PC-9 (cell line): ENCODE data around the gene RHOBTB3. TPM values are rescaled to one million over a fixed set of nuclear protein-coding genes. Genes with fewer than 3 reads are reported as not detected.

Source experiments
- BruUV-seq: library from RNA; stranded (reverse); fragments of 400-500 nt; replicated peaks from 2 replicates; lab custom pipeline; 2021; lab: Mats Ljungman, UMichigan
- CTCF ChIA-PET: fragments of 300-600 bp; sonication (Branson Sonifier 250); formaldehyde crosslinking; loops from one replicate; lab custom pipeline; 2022; ENCODE audit warnings: antibody characterized with exemption; lab: Charles Lee
- POLR2A ChIA-PET: fragments of 300-600 bp; sonication (Branson Sonifier 250); formaldehyde crosslinking; loops from one replicate; lab custom pipeline; 2022; ENCODE audit warnings: antibody characterized with exemption; ENCODE audit not compliant: unreplicated experiment; lab: Charles Lee
- DNase-seq, 2 experiments: peaks; one replicate each; pipeline versions ENCODE4 v3.0.0 to v3.0.0-alpha.2; 2015 to 2022; ENCODE audit warnings: mixed read lengths in 1 of 2
- H2AFZ ChIP-seq: fragments of 200-600 bp; sonication (generic); 2 replicates; pipeline ENCODE4 v1.8.1; 2017; ENCODE audit warnings: antibody characterized with exemption
- H3F3A ChIP-seq: fragments of 200-600 bp; sonication (generic); 2 replicates; pipeline ENCODE4 v1.8.1; 2017; ENCODE audit warnings: antibody characterized with exemption, mild to moderate bottlenecking, low read depth; ENCODE audit not compliant: insufficient read depth
- H3K27ac ChIP-seq: fragments of 200-600 bp; sonication (generic); 2 replicates; pipeline ENCODE4 v1.6.1; 2016; ENCODE audit warnings: mixed run types
- H3K27me3 ChIP-seq: fragments of 200-600 bp; sonication (generic); 2 replicates; pipeline ENCODE4 v1.6.1; 2016; ENCODE audit warnings: low read depth, mixed run types; ENCODE audit not compliant: insufficient read depth
- H3K36me3 ChIP-seq: fragments of 200-600 bp; sonication (generic); 2 replicates; pipeline ENCODE4 v1.6.1; 2016; ENCODE audit warnings: low read depth, mixed run types
- H3K4me1 ChIP-seq: fragments of 200-600 bp; sonication (generic); replicated peaks from 2 replicates; pipeline ENCODE4 v1.6.1; 2016; ENCODE audit warnings: mixed run types; ENCODE audit not compliant: insufficient read depth
- H3K4me2 ChIP-seq: fragments of 200-600 bp; sonication (generic); 2 replicates; pipeline ENCODE4 v1.6.1; 2017; ENCODE audit warnings: mixed run types
- H3K4me3 ChIP-seq: fragments of 200-600 bp; sonication (generic); 2 replicates; pipeline ENCODE4 v1.6.1; 2016; ENCODE audit warnings: mixed run types
- H3K79me2 ChIP-seq: fragments of 200-600 bp; sonication (generic); 2 replicates; pipeline ENCODE4 v1.6.1; 2017; ENCODE audit warnings: low read depth, mixed run types
- H3K9me2 ChIP-seq: fragments of 200-600 bp; sonication (generic); 2 replicates; pipeline ENCODE4 v1.8.1; 2017; ENCODE audit warnings: mild to moderate bottlenecking; ENCODE audit not compliant: insufficient read depth
- H3K9me3 ChIP-seq: fragments of 200-600 bp; sonication (generic); 2 replicates; pipeline ENCODE4 v1.8.1; 2016; ENCODE audit warnings: low read depth; ENCODE audit not compliant: insufficient read depth
- H4K20me1 ChIP-seq: fragments of 200-600 bp; sonication (generic); 2 replicates; pipeline ENCODE4 v1.8.1; 2017; ENCODE audit not compliant: insufficient read depth
- EZH2 ChIP-seq: fragments of 200-600 bp; sonication (generic); IDR thresholded peaks from 2 replicates; pipeline ENCODE4 v1.8.0; 2017; ENCODE audit warnings: antibody characterized with exemption, low read depth
- intact Hi-C: fragments of 100-400 bp; cut with micrococcal nuclease; formaldehyde crosslinking; loops from one replicate; pipeline ENCODE4 v1.10.0; 2022; ENCODE audit not compliant: unreplicated experiment
- total RNA-seq: library from RNA; stranded (reverse); gene quantifications from 2 replicates; pipeline ENCODE4 v1.2.3, GENCODE V29; 2021
- TF ChIP-seq, protein P1 (sequence below): fragments of 200-600 bp; sonication (generic); conservative IDR thresholded peaks from 2 replicates; pipeline ENCODE4 v1.6.1; 2017; ENCODE audit warnings: mixed run types, antibody characterized with exemption, mild to moderate bottlenecking, moderate library complexity

RHOBTB3 gene
- total RNA-seq, 1 experiment from 2014 or later: 87.6 TPM

DNA sequence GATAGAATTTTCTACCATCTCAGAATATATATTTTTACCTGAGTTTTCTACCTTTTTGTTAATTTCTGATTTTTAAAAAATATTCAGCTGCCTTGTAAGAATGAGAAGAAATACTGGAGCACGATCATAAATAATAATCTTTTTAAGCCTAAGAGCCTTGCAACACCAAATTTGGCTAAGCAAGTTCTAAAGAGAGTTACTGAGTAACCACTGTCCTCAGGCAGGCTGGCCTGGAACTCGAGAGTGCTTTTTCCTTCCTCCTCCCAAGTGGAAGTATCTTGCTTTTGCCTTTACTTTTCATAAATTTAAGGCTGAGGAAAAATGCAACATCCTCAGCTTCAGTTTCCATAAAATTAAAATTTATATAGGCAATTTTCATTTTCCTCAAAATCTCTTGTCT, 70.4 kb downstream of the RHOBTB3 start:
- intact Hi-C loops: no loop called here
- CTCF ChIA-PET: no interaction called here

GRCh38 chr5:95801961-95802360, 70.8 kb downstream of the RHOBTB3 start:
- no peak overlapping the region for H3K4me3 ChIP-seq
- no peak for DNase-seq
- H2AFZ ChIP-seq: no peak overlapping the region
- no TSS peak for BruUV-seq
- H3K9me2 ChIP-seq: no peaks in the 10 kb centered on the region
- H3K27ac ChIP-seq: no peak overlapping the region
- H3K4me2 ChIP-seq: no peak overlapping the region
- no peaks in the 10 kb centered on the region for H3K79me2 ChIP-seq
- intact Hi-C loops: no loop called here
- no peaks in the 10 kb centered on the region for H3K27me3 ChIP-seq
- H3K36me3 ChIP-seq: no peaks in the 10 kb centered on the region
- POLR2A ChIA-PET: interaction anchor here (0.6 kb wide), 1 partner anchor 143 kb away, joined by 6 read pairs; no protein-coding TSS in a partner anchor
- H3K4me1 ChIP-seq: no peaks in the 10 kb centered on the region
- no peaks in the 10 kb centered on the region; the same call in 1 of the 2 replicates for H3K9me3 ChIP-seq
- H3F3A ChIP-seq: no peaks in the 10 kb centered on the region
- no peak for TF ChIP-seq EZH2
- TF ChIP-seq, protein P1, sequence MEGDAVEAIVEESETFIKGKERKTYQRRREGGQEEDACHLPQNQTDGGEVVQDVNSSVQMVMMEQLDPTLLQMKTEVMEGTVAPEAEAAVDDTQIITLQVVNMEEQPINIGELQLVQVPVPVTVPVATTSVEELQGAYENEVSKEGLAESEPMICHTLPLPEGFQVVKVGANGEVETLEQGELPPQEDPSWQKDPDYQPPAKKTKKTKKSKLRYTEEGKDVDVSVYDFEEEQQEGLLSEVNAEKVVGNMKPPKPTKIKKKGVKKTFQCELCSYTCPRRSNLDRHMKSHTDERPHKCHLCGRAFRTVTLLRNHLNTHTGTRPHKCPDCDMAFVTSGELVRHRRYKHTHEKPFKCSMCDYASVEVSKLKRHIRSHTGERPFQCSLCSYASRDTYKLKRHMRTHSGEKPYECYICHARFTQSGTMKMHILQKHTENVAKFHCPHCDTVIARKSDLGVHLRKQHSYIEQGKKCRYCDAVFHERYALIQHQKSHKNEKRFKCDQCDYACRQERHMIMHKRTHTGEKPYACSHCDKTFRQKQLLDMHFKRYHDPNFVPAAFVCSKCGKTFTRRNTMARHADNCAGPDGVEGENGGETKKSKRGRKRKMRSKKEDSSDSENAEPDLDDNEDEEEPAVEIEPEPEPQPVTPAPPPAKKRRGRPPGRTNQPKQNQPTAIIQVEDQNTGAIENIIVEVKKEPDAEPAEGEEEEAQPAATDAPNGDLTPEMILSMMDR: no peak
- no peaks in the 10 kb centered on the region for H4K20me1 ChIP-seq
- CTCF ChIA-PET: no interaction called here

More for the DNA sequence above, 70.4 kb downstream of the RHOBTB3 start:
- H2AFZ ChIP-seq: no peak overlapping the region
- no peaks in the 10 kb centered on the region; the same call in 1 of the 2 replicates for H3K9me3 ChIP-seq
- TF ChIP-seq, protein P1: no peak
- TF ChIP-seq EZH2: no peak
- H3K36me3 ChIP-seq: no peaks in the 10 kb centered on the region
- H4K20me1 ChIP-seq: no peaks in the 10 kb centered on the region
- no peak overlapping the region for H3K4me2 ChIP-seq
- H3K27me3 ChIP-seq: no peaks in the 10 kb centered on the region
- DNase-seq: no peak
- H3F3A ChIP-seq: no peaks in the 10 kb centered on the region
- H3K79me2 ChIP-seq: no peaks in the 10 kb centered on the region
- no peaks in the 10 kb centered on the region for H3K4me1 ChIP-seq
- no peak overlapping the region for H3K27ac ChIP-seq
- H3K9me2 ChIP-seq: no peaks in the 10 kb centered on the region
- BruUV-seq: no TSS peak
- no peak overlapping the region for H3K4me3 ChIP-seq
- POLR2A ChIA-PET: no interaction called here

GRCh38 chr5:95803271-95804148, 72.4 kb downstream of the RHOBTB3 start:
- Histone ChIP-seq H3K4me3 (no peak overlapping the region), H3F3A (no peaks in the 10 kb centered on the region), H3K9me2 (no peaks in the 10 kb centered on the region), H4K20me1 (no peaks in the 10 kb centered on the region), H3K27ac (no peak overlapping the region), H3K4me2 (no peak overlapping the region), H3K9me3 (no peaks in the 10 kb centered on the region), H3K27me3 (no peaks in the 10 kb centered on the region), H2AFZ (no peak overlapping the region), H3K79me2 (no peaks in the 10 kb centered on the region), H3K36me3 (no peaks in the 10 kb centered on the region), H3K4me1 (no peaks in the 10 kb centered on the region)
- intact Hi-C loops: no loop called here
- no peak for DNase-seq
- CTCF ChIA-PET: no interaction called here
- BruUV-seq: no TSS peak
- no peak for TF ChIP-seq EZH2
- TF ChIP-seq, protein P1: no peak
- POLR2A ChIA-PET: no interaction called here
